HG02840 (cell line): ENCODE results near the gene ZBTB16.

Experiments used
- ATAC-seq: cut with Tn5 transposase; IDR thresholded peaks from one replicate; pipeline ENCODE4 v1.9.1; 2021; ENCODE audit warnings: mild to moderate bottlenecking, moderate library complexity, moderate number of reproducible peaks; ENCODE audit not compliant: unreplicated experiment, low FRiP score

Gene ZBTB16

GRCh38 chr11:114265122-114265878, 205.8 kb downstream of the ZBTB16 start:
- no peak for ATAC-seq

GRCh38 chr11:114269498-114269897, 210.0 kb downstream of the ZBTB16 start:
- ATAC-seq, result no peak

- no peak for ATAC-seq
Measured at GRCh38 chr11:114270531-114271270, 211.2 kb downstream of the ZBTB16 start.

DNA sequence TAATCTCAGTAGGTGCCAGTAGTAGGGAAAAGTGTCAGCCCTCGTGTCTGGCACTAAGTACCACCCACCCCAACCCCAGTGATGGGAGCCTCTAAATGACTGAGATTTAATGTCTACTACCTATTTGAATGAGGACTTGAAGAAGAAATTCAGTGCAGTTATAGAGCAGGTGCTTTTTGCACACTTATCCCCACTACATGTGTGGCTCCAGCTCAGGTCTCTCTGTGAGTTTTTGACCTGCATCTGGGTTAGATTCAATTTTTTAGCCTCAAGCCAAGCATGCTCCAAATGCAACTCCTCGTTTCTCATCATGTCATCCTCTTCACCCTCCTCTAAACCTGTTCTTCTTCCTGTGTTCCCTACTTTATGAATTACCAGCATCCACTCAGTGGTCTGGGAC, 211.8 kb downstream of the ZBTB16 start:
- no peak for ATAC-seq

- ATAC-seq, result no peak
Measured at GRCh38 chr11:114272311-114272710, 212.8 kb downstream of the ZBTB16 start.

DNA sequence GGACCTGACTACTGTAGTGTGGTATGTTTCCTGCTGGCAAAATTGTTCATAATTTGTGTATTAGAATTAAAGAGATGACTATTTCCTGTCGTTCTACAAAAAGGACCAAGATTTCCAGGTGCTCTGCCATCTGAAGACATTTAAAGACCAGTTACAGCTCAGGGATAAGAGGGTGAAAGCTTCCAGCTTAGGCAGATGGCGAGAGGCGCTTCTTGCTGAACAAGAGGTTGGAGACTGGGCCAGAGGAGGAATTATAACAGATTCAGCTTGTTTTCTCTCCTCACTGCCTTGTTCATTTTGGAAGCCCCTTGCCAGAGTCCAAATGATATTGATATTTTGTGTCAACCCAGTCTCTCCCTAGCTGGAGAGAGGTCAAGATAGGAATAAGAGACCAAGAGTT, 213.6 kb downstream of the ZBTB16 start:
- no peak for ATAC-seq

DNA sequence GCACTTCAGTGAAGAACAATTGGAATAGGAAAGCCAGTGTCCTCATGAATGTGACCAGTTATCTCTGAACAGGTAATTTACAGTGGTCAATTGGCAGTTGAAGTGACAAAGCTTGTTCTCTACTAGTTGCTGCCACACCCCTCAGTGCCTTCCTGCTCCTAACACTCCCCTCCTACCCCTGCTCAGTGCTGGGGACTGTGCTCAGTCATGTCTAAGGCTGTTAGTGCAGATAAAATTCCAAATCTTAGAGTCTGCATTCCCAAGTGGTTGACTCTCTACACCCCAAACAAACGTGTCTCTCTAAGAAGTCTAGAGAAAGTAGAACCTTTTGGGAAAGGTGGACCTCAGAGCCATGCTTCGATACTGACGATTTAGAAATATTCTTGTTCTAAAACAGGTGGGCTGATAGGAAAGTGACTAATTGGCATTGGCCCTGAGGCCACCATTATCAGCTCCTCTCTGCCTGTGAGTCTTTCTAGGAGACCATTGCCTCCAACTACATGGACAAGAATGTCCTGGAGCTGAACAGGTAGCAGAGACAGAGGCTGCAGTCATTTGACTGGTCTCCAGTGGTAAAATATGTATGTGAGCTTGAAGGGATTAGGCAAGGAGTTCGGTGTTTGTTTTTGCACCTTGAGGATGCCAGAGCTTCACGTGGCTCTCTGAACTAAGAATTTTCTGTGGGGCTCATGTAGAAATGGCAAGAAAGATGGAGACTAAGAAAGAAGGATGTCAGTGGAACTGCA, 214.6 kb downstream of the ZBTB16 start:
- ATAC-seq, result no peak

DNA sequence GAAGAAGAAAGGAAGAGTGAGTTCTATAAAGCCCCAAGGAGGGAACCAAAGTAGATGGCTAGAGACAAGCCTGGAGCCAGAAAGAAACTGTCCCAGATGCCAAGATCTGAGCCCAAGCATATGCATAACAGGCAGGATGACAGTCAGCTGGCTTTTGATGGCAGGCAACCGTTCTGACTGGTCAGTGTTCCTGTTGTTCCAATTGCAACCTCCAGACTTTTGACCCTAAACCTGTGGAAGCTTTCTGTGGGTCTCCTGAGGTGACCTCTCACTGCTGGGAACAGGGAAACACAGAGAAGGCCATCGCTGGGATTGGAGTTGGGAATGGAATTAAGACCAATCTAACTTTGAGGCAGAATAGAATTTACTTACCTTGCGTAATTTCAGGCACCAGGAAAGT, 215.1 kb downstream of the ZBTB16 start:
- no peak for ATAC-seq

GRCh38 chr11:114275280-114275679, 215.8 kb downstream of the ZBTB16 start:
- ATAC-seq, result no peak

GRCh38 chr11:114276077-114276476, 216.6 kb downstream of the ZBTB16 start:
- ATAC-seq, result no peak

DNA sequence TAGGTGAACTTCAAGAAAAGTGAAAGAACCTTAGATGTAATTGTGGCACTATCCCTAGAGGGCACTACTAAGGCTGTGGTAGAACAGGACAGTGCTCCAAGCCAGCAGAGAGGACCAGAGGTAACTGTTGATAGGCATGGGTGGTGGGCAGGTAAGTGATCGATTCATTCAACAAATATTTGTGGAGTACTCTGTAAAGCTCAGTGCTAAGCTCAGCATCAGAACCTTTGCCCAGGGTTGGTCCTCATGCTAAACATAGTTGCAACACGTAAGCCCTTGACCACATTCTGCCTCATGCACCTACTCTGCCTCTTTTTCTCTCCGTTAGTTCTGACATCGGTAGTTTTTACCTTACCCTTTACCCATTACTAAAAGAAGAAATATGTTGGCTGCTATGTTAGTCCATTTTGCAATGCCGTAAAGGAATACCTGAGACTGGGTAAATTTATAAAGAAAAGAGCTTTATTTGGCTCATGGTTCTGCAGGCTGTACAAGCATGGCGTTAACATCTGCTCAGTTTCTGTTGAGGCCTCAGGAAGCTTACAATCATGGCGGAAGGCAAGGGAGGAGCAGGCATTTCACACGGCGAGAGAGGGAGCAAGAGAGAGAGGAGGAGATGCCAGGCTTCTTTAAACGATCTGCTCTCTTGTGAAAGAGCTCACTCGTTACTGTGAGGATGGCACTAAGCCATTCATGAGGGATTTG, 218.3 kb downstream of the ZBTB16 start:
- ATAC-seq, result no peak

GRCh38 chr11:114278342-114279065, 219.0 kb downstream of the ZBTB16 start:
- no peak for ATAC-seq

DNA sequence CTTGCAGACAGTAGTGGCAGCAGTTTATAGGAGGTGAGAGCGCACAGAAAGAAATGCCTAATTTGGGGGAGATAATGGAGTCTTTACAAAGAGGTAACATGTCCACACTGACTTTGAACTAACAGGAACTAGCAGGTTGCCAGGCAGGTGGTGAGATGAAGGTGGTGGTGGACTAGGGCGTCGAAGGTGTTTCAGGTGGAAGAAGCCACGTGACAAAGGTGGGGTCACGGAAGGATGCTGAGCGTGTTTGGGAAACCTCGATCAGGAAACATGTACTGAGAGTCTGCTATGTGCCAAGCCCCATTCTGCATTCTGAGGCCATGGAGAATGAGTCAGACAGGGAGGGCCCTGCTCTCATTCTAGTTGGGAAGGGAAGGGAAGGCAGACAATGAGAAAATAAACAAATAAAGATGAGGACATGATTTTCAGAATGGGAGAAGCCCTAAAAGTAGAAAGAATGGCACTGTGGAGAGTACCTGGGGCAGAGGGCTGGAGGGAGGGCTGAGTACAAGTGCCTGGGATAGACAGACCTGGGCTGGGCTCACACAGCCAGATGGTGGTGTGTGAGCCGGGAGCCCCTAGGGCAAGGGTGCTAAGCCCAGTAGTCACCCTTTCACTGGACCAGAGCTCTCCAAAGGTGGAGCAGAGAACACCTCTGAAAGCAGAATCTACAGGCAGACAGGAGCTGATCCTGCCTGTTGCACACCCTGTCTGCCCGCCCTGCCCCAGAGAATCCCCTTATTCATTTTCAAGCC, 220.5 kb downstream of the ZBTB16 start:
- no peak for ATAC-seq

DNA sequence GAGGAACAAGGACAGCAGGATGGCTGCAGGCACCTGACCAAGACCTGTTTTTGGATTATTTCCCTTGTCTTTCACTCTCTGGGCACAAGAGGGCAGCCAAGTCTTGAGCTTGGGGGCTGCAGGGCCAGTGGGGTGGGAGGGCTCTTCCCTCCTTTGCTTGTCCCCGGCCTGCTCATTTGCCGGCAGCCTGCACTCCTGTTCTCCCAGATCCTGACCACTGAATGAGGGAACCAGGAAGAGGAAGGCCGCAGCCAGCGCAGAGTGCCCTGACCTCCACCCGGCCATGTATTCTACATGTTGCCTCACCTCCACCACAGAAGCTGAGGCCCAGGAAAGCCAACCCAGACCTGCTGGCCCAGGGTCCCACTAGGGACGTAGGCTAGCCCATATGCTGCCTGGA, 221.2 kb downstream of the ZBTB16 start:
- ATAC-seq, result no peak

DNA sequence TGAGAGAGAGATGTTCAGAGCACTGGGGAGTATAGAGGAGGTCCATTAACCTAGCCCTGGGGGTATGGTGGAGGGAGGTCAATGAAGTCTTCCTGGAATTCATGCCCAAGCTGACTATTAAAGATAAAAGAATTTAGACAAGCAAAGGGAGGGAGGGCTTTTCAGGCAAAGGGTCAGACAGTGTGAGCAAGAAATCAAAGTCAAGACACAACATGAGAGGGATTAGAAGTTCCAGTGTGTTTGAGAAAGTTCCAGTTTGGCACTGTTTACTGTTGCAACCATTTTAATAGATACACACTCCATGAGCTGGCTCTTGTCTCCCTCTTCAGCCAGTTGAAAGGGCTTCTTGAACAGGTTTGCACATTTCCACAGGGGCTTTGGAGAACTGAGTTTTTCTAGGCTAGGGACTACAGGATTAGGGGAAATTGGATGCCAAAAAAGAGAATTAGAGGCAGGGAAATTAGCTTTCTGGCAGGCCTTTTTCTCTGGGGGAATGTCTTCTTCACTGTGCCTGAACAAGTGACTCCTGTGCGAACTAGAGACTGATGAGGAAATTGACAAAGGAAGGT, 222.0 kb downstream of the ZBTB16 start:
- ATAC-seq, result no peak

- no peak for ATAC-seq
Measured at GRCh38 chr11:114282488-114282887, 223.0 kb downstream of the ZBTB16 start.

DNA sequence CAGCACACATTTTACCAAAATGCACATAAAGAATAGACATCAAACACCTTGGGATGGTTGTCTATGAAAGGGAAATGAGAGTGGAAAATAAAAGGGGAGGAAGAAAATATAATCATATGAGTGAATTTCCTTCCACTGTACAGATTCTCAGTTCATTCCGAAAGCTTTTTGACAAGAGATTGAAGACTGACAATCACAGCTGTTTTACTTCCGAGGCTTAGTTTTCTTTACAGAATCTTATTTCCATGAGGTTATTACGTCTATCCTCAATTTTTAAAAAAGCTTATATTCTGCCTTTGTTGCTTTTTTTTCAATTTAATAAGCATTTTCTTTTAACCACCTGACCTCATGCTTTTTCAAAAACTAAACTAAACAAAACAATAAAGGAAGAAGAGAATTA, 223.9 kb downstream of the ZBTB16 start:
- ATAC-seq, result no peak

DNA sequence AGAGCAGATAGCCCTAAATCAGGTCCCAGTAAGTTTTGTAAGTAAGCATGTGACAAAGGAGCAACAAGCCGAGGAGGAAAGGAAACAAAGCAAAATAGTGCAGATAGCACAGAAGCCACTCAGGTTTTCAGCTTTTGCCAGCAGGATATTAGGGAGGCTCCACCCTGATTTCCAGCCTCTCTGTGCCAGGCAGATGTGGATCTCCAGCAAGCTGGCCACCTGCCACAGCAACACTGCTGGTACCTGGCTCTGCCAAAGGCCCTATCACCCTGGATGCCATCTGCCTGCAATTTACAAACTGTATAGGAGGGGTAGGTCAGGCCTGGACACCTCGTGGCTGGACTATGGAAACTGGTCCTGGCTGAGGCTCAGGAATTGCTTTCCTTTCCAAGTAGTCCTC, 224.5 kb downstream of the ZBTB16 start:
- no peak for ATAC-seq

DNA sequence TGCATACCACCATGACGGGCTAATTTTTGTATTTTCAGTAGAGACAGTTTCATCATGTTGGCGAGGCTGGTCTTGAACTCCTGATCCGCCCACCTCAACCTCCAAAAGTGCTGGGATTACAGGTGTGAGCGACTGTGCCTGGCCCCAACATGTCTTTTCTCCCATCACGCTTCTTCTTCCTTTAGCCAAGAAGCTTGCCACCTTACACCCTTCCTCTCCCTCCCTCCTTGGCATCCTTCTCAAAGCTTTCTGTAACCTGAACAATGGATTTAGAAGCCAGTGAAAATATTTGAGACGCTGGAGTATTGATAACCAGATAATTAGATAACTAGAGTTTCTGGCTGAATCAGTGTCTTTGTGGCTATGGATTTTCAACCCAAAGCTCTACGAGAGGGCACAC, 225.4 kb downstream of the ZBTB16 start:
- ATAC-seq, result no peak
